Smooth muscle cell (in vitro differentiated cells): Measurements from ENCODE around the gene NCKAP1. TPM values are rescaled to one million over a fixed set of nuclear protein-coding genes. Genes with fewer than 3 reads are reported as not detected.
A peak's percentile ranks its signal among the peaks of the same experiment; 100 is the strongest.

Experiments used
- DNase-seq: peaks from one replicate; lab custom pipeline; 2025; ENCODE audit not compliant: unreplicated experiment; lab: John Stamatoyannopoulos, UW
- H2AFZ ChIP-seq: fragments of 200-600 bp; sonication (generic); 2 replicates; pipeline ENCODE4 v1.6.0; 2016; ENCODE audit warnings: antibody characterized with exemption, low read depth, mild to moderate bottlenecking
- H3F3A ChIP-seq: fragments of 200-600 bp; sonication (generic); 2 replicates; pipeline ENCODE4 v1.6.0; 2017; ENCODE audit warnings: antibody characterized with exemption, low read depth
- H3K27ac ChIP-seq: fragments of 200-600 bp; sonication (generic); 2 replicates; pipeline ENCODE4 v1.5.1; 2016; ENCODE audit warnings: low read depth, mild to moderate bottlenecking
- H3K27me3 ChIP-seq: fragments of 200-600 bp; sonication (generic); 2 replicates; pipeline ENCODE4 v1.6.1; 2016; ENCODE audit warnings: low read depth, mild to moderate bottlenecking
- H3K36me3 ChIP-seq: fragments of 200-600 bp; sonication (generic); 2 replicates; pipeline ENCODE4 v1.5.1; 2016; ENCODE audit warnings: low read depth
- H3K4me1 ChIP-seq: fragments of 200-600 bp; sonication (generic); 2 replicates; pipeline ENCODE4 v1.5.1; 2016; ENCODE audit warnings: low read depth
- H3K4me2 ChIP-seq: fragments of 200-600 bp; sonication (generic); 2 replicates; pipeline ENCODE4 v1.6.0; 2016; ENCODE audit warnings: mild to moderate bottlenecking
- H3K4me3 ChIP-seq: fragments of 200-600 bp; sonication (generic); 2 replicates; pipeline ENCODE4 v1.5.1; 2016; ENCODE audit warnings: mild to moderate bottlenecking
- H3K79me2 ChIP-seq: fragments of 200-600 bp; sonication (generic); 2 replicates; pipeline ENCODE4 v1.6.0; 2016; ENCODE audit warnings: low read depth, mild to moderate bottlenecking
- H3K9ac ChIP-seq: fragments of 200-600 bp; sonication (generic); 2 replicates; pipeline ENCODE4 v1.6.0; 2016; ENCODE audit warnings: low read depth
- H3K9me3 ChIP-seq: fragments of 200-600 bp; sonication (generic); replicated peaks from 2 replicates; pipeline ENCODE4 v1.5.1; 2016; ENCODE audit warnings: low read depth
- H4K20me1 ChIP-seq: fragments of 200-600 bp; sonication (generic); 2 replicates; pipeline ENCODE4 v1.6.0; 2016; ENCODE audit warnings: low read depth
- WGBS: methylation state at CpG from one replicate; pipeline ENCODE4 v1.1.7; 2016; ENCODE audit warnings: low lambda C conversion rate; 5-methylcytosine and 5-hydroxymethylcytosine counted together
- polyA plus RNA-seq: library from polyadenylated mRNA; unstranded; fragments of >200 nt; fragmentation: Nextera tagmentation; extraction: Ambion mirVana; gene quantifications from 2 replicates; pipeline ENCODE4 v1.2.1, GENCODE V29; 2016
- total RNA-seq: library from RNA; depleted of rRNA; stranded (reverse); fragments of >200 nt; gene quantifications from 2 replicates; pipeline ENCODE4 v1.2.3, GENCODE V29; 2014
- TF ChIP-seq, protein P1 (sequence below): fragments of 200-600 bp; sonication (generic); IDR thresholded peaks from 2 replicates; pipeline ENCODE4 v1.5.1; 2017; ENCODE audit warnings: borderline replicate concordance, mild to moderate bottlenecking, antibody characterized with exemption; ENCODE audit not compliant: insufficient read depth, poor library complexity, severe bottlenecking

The NCKAP1 gene
- total and polyA plus RNA-seq, 2 experiments from 2014 or later, result 54.2 to 209 TPM

- Histone ChIP-seq H3K36me3 (peaks cover 4% of the 10 kb centered on the region), H3K9ac (no peak overlapping the region), H3K4me1 (peaks cover 3% of the 10 kb centered on the region), H3K4me3 (no peak overlapping the region), H3K4me2 (no peak overlapping the region), H3K27me3 (no peaks in the 10 kb centered on the region), H3K9me3 (no peaks in the 10 kb centered on the region), H2AFZ (no peak overlapping the region), H4K20me1 (peaks cover 4% of the 10 kb centered on the region), H3K79me2 (no peaks in the 10 kb centered on the region), H3F3A (peaks cover 25% of the 10 kb centered on the region), H3K27ac (no peak overlapping the region)
- no peak for DNase-seq
- 93% methylated on average over 7 of the region's 7 CpGs for WGBS
- TF ChIP-seq, protein P1, sequence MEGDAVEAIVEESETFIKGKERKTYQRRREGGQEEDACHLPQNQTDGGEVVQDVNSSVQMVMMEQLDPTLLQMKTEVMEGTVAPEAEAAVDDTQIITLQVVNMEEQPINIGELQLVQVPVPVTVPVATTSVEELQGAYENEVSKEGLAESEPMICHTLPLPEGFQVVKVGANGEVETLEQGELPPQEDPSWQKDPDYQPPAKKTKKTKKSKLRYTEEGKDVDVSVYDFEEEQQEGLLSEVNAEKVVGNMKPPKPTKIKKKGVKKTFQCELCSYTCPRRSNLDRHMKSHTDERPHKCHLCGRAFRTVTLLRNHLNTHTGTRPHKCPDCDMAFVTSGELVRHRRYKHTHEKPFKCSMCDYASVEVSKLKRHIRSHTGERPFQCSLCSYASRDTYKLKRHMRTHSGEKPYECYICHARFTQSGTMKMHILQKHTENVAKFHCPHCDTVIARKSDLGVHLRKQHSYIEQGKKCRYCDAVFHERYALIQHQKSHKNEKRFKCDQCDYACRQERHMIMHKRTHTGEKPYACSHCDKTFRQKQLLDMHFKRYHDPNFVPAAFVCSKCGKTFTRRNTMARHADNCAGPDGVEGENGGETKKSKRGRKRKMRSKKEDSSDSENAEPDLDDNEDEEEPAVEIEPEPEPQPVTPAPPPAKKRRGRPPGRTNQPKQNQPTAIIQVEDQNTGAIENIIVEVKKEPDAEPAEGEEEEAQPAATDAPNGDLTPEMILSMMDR, result no peak
These were observed 118.2 kb downstream of the NCKAP1 start for GRCh38 chr2:182920089-182920488.

DNA sequence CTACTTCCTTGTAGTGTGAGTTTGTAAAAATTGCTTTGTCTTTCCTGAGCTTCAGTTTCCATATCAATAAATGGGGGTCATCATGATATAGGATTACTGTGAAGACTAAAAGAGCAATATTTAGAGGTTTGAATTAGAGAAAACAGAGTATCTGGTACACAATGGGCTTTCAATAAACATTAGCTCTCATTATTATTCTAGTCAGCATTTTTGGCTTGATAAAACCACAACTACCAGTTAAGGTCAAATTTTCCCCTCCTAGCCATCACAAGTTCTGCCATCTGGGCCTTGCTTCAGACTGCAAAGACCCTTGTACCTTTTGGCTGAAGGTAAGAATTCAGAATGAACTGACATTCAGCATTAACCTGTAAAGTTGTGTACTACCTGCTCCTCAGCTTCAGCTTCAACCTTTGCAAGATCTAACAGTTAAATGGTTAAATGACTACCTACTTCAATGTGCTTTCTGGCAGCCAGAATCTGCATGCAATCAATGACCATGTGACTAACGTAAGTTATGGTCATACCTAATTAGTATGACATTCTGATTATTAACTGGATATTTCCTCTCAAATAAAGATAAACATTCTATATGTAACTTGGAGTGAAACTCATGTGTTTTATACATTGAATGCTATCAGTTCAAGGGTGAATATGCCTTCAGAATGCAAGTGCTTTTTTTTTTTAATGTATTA is 119.2 kb downstream of the NCKAP1 start:
- Histone ChIP-seq H3K36me3 (no peaks in the 10 kb centered on the region), H3K27ac (no peak overlapping the region)
- WGBS, result 80% methylated on average over 1 of the region's 1 CpG

GRCh38 chr2:182917924-182918323 is 120.3 kb downstream of the NCKAP1 start:
- H3F3A ChIP-seq, result peaks cover 15% of the 10 kb centered on the region
- H3K27me3 ChIP-seq, result no peaks in the 10 kb centered on the region
- H2AFZ ChIP-seq, result no peak overlapping the region
- no peaks in the 10 kb centered on the region for H3K79me2 ChIP-seq
- peak overlapping the region; percentile 12 for H3K27ac ChIP-seq
- H3K4me1 ChIP-seq, result peaks cover 3% of the 10 kb centered on the region
- DNase-seq, result no peak
- H4K20me1 ChIP-seq, result peaks cover 12% of the 10 kb centered on the region
- H3K9me3 ChIP-seq, result no peaks in the 10 kb centered on the region
- H3K4me3 ChIP-seq, result no peak overlapping the region
- peaks cover 2% of the 10 kb centered on the region for H3K36me3 ChIP-seq
- no peak overlapping the region for H3K9ac ChIP-seq
- TF ChIP-seq, protein P1, result no peak
- no peak overlapping the region for H3K4me2 ChIP-seq

More for the DNA sequence above, 119.2 kb downstream of the NCKAP1 start:
- Histone ChIP-seq H3K4me1 (peaks cover 3% of the 10 kb centered on the region), H3K79me2 (no peaks in the 10 kb centered on the region), H3K4me3 (no peak overlapping the region), H3K4me2 (no peak overlapping the region), H3K9me3 (no peaks in the 10 kb centered on the region), H3K9ac (no peak overlapping the region), H2AFZ (no peak overlapping the region), H4K20me1 (peaks cover 12% of the 10 kb centered on the region), H3K27me3 (no peaks in the 10 kb centered on the region), H3F3A (peaks cover 16% of the 10 kb centered on the region)
- DNase-seq, result no peak
- TF ChIP-seq, protein P1, result no peak

DNA sequence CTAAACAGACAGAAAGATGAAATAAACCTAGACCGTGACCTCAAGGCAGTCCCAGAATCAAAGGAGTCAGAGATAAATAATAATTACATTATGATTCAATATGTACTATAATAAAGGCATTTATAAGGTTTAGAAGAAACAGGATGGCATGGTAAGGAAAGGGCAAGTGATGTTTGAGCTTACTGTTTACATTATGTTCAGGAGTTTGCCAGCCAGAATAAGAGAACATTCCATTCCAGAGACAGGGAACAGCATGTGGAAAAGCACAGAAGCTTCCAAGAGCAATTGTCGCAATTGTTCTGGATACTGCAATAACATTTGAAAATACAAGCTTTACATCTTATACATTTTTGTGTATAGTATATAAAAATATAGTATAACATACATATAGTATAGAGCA is 121.8 kb downstream of the NCKAP1 start:
- Histone ChIP-seq H3K4me1 (peaks cover 3% of the 10 kb centered on the region), H3K4me3 (no peak overlapping the region), H3K27ac (peak overlapping the region; percentile 69), H3K27me3 (no peaks in the 10 kb centered on the region), H3K9me3 (no peaks in the 10 kb centered on the region), H4K20me1 (peaks cover 12% of the 10 kb centered on the region), H3K36me3 (peaks cover 4% of the 10 kb centered on the region), H3K9ac (no peak overlapping the region), H2AFZ (no peak overlapping the region), H3K4me2 (no peak overlapping the region), H3F3A (peaks cover 14% of the 10 kb centered on the region), H3K79me2 (no peaks in the 10 kb centered on the region)
- DNase-seq, result no peak
- 100% methylated on average over 2 of the region's 2 CpGs for WGBS
- TF ChIP-seq, protein P1, result no peak
